Neural progenitor cell (in vitro differentiated cells): ENCODE data around the gene TRIM14.

Experiments
- EZH2 ChIP-seq: fragments of 200-600 bp; sonication (generic); IDR thresholded peaks from 2 replicates; pipeline ENCODE4 v1.6.1; 2017; ENCODE audit warnings: antibody characterized with exemption, mild to moderate bottlenecking, moderate library complexity
- EZH2phosphoT487 ChIP-seq: fragments of 200-600 bp; sonication (generic); IDR thresholded peaks from 2 replicates; pipeline ENCODE4 v1.6.1; 2017; ENCODE audit warnings: antibody characterized with exemption
- TF ChIP-seq, protein P1 (sequence below): fragments of 200-600 bp; sonication (generic); IDR thresholded peaks from 2 replicates; pipeline ENCODE4 v1.5.1; 2017; ENCODE audit warnings: antibody characterized with exemption, mild to moderate bottlenecking

DNA sequence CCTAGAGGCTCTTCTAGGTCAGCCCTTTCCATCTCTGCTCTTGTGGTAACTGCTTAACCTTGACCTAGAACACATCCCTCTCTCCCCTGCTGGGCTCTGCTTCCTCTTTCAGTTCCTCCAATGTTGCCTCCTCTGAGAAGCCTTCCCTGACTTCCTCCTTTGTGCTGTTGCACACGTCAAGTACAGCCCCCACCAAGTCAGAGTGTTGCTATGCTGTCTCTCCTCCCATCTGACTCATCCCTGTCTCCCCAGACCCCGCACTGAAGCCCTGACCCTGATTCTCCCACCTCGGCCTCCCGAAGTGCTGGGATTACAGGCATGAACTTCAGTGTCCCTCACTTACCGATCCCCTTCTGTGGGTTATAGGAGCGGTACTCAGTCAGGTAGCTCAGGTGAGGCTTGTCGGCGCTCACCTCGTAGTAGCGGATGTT is 10.4 kb upstream of the TRIM14 start:
- TF ChIP-seq, protein P1, sequence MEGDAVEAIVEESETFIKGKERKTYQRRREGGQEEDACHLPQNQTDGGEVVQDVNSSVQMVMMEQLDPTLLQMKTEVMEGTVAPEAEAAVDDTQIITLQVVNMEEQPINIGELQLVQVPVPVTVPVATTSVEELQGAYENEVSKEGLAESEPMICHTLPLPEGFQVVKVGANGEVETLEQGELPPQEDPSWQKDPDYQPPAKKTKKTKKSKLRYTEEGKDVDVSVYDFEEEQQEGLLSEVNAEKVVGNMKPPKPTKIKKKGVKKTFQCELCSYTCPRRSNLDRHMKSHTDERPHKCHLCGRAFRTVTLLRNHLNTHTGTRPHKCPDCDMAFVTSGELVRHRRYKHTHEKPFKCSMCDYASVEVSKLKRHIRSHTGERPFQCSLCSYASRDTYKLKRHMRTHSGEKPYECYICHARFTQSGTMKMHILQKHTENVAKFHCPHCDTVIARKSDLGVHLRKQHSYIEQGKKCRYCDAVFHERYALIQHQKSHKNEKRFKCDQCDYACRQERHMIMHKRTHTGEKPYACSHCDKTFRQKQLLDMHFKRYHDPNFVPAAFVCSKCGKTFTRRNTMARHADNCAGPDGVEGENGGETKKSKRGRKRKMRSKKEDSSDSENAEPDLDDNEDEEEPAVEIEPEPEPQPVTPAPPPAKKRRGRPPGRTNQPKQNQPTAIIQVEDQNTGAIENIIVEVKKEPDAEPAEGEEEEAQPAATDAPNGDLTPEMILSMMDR: no peak
- TF ChIP-seq EZH2 (no peak), EZH2phosphoT487 (no peak)
